HEK293T (cell line): Measurements from ENCODE around the gene ANKRD36.
"Not testable (repeated sequence)": the region's sequence is repeated elsewhere in the genome, so short reads cannot be mapped to it uniquely, and the experiment has no call there.

ENCODE experiments used
- BHLHE40 ChIP-seq: fragments of 450-650 bp; IDR thresholded peaks from 2 replicates; pipeline ENCODE4 v1.6.1; 2016; ENCODE audit warnings: mild to moderate bottlenecking, moderate library complexity, borderline replicate concordance
- ELF4 ChIP-seq: fragments of 450-650 bp; IDR thresholded peaks from 2 replicates; pipeline ENCODE4 v1.6.1; 2017; ENCODE audit warnings: antibody characterized with exemption
- FOXA1 ChIP-seq: fragments of 450-650 bp; IDR thresholded peaks from 2 replicates; pipeline ENCODE4 v1.6.1; 2016; ENCODE audit warnings: mild to moderate bottlenecking
- FOXK2 ChIP-seq: fragments of 450-650 bp; IDR thresholded peaks from 2 replicates; pipeline ENCODE4 v1.6.1; 2016; ENCODE audit warnings: mild to moderate bottlenecking
- FOXM1 ChIP-seq: fragments of 450-650 bp; IDR thresholded peaks from 2 replicates; pipeline ENCODE4 v1.6.1; 2017; ENCODE audit warnings: mild to moderate bottlenecking, borderline replicate concordance
- HDGF ChIP-seq: fragments of 450-650 bp; IDR thresholded peaks from 2 replicates; pipeline ENCODE4 v1.6.1; 2017; ENCODE audit warnings: antibody characterized with exemption, borderline replicate concordance
- L3MBTL2 ChIP-seq: fragments of 450-650 bp; conservative IDR thresholded peaks from 2 replicates; pipeline ENCODE4 v1.6.1; 2016; ENCODE audit warnings: mild to moderate bottlenecking
- LEF1 ChIP-seq: fragments of 450-650 bp; IDR thresholded peaks from 2 replicates; pipeline ENCODE4 v1.6.1; 2017; ENCODE audit warnings: mild to moderate bottlenecking, borderline replicate concordance
- NFRKB ChIP-seq: fragments of 450-650 bp; IDR thresholded peaks from 2 replicates; pipeline ENCODE4 v1.6.1; 2016; ENCODE audit warnings: mild to moderate bottlenecking, moderate library complexity
- SP1 ChIP-seq: fragments of 450-650 bp; IDR thresholded peaks from 2 replicates; pipeline ENCODE4 v1.6.1; 2017
- SUZ12 ChIP-seq: fragments of 450-650 bp; IDR thresholded peaks from 2 replicates; pipeline ENCODE4 v1.6.1; 2016; ENCODE audit warnings: mild to moderate bottlenecking
- TARDBP ChIP-seq: fragments of 450-650 bp; IDR thresholded peaks from 2 replicates; pipeline ENCODE4 v1.6.1; 2016
- TF ChIP-seq, protein P1 (sequence below): fragments of 450-650 bp; IDR thresholded peaks from 2 replicates; pipeline ENCODE4 v1.6.1; 2016

DNA sequence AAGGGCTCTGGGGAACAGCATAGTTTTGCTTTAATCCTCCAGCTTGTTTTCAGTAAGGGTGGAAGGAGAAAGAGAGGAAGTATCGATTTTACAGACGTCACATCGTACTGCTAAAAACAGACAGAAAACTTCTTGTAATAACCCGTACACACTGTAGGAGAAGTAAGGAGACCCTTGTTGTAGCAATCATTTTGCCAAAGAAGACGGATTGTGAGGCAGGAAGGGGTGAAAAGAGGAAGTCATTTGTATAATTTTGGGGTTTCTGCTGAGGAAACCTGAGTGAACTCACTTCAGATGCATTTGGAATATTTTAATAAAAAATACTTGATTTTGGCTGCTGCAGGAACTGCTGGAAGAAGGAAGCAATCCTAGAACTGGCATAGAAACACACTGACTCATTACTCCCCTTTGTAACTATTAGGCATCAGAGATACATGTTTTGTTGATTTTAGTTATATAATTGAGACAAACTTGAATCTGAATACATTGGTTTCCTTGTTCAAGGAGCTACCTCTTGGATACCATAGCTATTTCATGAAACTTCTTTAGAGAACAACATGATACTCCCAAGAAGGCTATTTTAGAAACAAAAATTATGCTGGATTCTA lies 89.8 kb downstream of the ANKRD36 start:
- TF ChIP-seq FOXK2, BHLHE40, SP1, LEF1, ELF4, SUZ12, FOXA1, HDGF, FOXM1, L3MBTL2, TARDBP, NFRKB: not testable (repeated sequence)
- TF ChIP-seq, protein P1, sequence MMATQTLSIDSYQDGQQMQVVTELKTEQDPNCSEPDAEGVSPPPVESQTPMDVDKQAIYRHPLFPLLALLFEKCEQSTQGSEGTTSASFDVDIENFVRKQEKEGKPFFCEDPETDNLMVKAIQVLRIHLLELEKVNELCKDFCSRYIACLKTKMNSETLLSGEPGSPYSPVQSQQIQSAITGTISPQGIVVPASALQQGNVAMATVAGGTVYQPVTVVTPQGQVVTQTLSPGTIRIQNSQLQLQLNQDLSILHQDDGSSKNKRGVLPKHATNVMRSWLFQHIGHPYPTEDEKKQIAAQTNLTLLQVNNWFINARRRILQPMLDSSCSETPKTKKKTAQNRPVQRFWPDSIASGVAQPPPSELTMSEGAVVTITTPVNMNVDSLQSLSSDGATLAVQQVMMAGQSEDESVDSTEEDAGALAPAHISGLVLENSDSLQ: not testable (repeated sequence)
